GM12801 (cell line): Measurements from ENCODE around the gene DISP2.

Source experiments
- TF ChIP-seq, protein P1 (sequence below): IDR thresholded peaks from one replicate; pipeline ENCODE4 v1.5.1; 2011; ENCODE audit warnings: control low read depth; ENCODE audit not compliant: insufficient read length; ENCODE audit errors: extremely low read depth

DISP2 gene

DNA sequence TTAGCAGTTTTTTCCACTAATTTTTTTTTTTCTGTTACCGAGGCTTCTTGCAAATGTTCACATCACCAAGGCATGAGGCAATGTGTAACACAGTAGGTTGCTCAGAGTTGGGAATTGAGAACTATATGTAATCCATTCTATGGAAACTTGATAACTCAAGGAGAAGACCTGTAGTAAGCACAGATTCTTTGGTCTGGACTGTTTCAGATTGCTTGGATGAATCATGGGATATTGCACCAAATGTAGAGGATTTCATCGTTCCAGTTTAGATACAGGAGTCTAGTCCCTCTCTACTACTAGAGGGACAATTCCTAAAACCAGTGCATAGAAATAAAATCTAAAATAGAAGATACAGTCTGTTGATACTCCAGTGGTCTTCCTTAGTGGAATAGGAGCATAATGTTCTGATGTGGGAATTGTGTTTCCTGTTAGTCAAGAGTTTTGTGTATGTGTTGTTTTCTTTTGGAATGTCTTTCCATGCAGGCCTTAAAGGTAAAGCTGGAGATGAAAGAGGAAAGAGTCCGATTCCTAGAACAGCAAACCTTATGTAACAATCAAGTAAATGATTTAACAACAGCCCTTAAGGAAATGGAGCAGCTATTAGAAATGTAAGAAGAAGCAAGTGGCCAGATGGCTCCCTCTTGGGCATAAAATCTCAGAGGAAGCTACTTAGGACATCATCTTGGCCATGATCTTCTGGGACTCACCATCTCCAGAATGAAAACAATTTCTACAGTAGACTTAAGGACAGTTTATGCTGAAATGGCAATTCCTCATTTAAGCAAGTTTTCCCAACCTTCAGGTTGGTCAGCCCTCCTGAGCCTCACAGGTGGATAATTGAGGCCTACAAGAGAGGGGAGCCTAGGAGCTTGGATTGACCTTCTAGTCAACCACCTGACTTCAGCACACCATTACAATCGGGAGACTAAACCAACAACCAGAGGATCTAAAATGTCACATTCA is 35.2 kb downstream of the DISP2 start:
- TF ChIP-seq, protein P1, sequence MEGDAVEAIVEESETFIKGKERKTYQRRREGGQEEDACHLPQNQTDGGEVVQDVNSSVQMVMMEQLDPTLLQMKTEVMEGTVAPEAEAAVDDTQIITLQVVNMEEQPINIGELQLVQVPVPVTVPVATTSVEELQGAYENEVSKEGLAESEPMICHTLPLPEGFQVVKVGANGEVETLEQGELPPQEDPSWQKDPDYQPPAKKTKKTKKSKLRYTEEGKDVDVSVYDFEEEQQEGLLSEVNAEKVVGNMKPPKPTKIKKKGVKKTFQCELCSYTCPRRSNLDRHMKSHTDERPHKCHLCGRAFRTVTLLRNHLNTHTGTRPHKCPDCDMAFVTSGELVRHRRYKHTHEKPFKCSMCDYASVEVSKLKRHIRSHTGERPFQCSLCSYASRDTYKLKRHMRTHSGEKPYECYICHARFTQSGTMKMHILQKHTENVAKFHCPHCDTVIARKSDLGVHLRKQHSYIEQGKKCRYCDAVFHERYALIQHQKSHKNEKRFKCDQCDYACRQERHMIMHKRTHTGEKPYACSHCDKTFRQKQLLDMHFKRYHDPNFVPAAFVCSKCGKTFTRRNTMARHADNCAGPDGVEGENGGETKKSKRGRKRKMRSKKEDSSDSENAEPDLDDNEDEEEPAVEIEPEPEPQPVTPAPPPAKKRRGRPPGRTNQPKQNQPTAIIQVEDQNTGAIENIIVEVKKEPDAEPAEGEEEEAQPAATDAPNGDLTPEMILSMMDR, result no peak

- TF ChIP-seq, protein P1, result no peak
Measured at GRCh38 chr15:40397688-40398412, 39.8 kb downstream of the DISP2 start.

GRCh38 chr15:40398413-40398873 is 40.4 kb downstream of the DISP2 start:
- TF ChIP-seq, protein P1, result no peak

DNA sequence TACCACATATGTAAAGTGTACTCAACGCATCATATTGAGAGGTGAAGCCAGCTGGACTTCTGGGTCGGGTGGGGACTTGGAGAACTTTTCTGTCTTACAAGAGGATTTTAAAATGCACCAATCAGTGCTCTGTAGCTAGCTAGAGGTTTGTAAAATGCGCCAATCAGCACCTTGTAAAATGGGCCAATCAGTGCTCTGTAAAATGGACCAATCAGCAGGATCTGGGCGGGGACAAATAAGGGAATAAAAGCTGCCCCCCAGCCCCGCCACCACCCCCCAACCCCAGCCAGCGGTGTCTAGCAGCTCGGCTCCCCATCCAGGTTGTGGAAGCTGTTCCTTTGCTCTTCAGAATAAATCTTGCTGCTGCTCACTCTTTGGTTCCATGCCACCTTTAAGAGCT is 41.4 kb downstream of the DISP2 start:
- TF ChIP-seq, protein P1, result no peak

GRCh38 chr15:40405501-40406381 is 47.7 kb downstream of the DISP2 start, which contains the start of gene IVD:
Gene IVD (plus strand): TSS chr15:40405795. CDS start chr15:40405828, 33 bp downstream.
- TF ChIP-seq, protein P1, result no peak

- TF ChIP-seq, protein P1, result no peak
Measured at GRCh38 chr15:40407330-40407990, 49.4 kb downstream of the DISP2 start.
